Posterior vena cava (tissue), 2 donors: ENCODE data around the gene DCAF17. TPM values are rescaled to one million over a fixed set of nuclear protein-coding genes. Genes with fewer than 3 reads are reported as not detected.

Source experiments
- DNase-seq: peaks from one replicate; pipeline ENCODE4 v3.0.0-alpha.2; 2020; ENCODE audit warnings: low spot score
- intact Hi-C, 2 donors: fragments of 100-400 bp; cut with DNase I; formaldehyde crosslinking; loops; one replicate each; pipeline versions ENCODE4 v1.14.1 to v1.14.2; 2022 to 2023
- total RNA-seq, 2 donors: library from RNA; stranded (reverse); fragmentation: NEBNext Ultra II Directional; extraction: Animal tissue kit (Norgen Biotek cat#: 25700); gene quantifications; one replicate each; pipeline ENCODE4 v1.2.1, GENCODE V29; 2021
- donor health status: DM: yes; HTN: yes; CAD: no.
- donor health status: DM: yes; HTN: yes; CAD: no.

Gene DCAF17
- total RNA-seq, 2 donors from 2014 or later, result 19.2 TPM

- intact Hi-C loops, result loop anchor here in 1 of 2 donors (10.0 kb wide), 1 partner anchor 458 kb away; no protein-coding TSS in a partner anchor
- DNase-seq, result no peak
These were observed 860 bp upstream of the DCAF17 start for GRCh38 chr2:171432969-171433762.

DNA sequence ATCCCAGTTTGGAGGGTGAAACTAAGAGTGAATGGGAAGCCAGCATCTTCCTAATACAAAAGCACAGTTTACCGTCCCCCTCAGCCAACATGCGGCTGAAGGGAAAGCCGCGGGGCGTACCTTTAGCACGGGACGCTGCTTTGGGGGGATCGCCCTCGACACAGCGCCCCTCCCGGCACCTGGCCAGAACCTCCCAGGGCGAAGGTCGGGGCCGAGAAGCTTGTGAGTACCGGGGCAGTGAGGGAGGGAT, 338 bp upstream of the DCAF17 start, which contains the start of gene METTL8:
TSS of gene METTL8 (minus strand) at position 228 of the 250 bp plus-strand sequence. CDS start 41,805 bp downstream, outside the sequence.
- no peak for DNase-seq
- intact Hi-C loops, result loop anchor here in 1 of 2 donors (10.0 kb wide), 1 partner anchor 459 kb away; no protein-coding TSS in a partner anchor

DNA sequence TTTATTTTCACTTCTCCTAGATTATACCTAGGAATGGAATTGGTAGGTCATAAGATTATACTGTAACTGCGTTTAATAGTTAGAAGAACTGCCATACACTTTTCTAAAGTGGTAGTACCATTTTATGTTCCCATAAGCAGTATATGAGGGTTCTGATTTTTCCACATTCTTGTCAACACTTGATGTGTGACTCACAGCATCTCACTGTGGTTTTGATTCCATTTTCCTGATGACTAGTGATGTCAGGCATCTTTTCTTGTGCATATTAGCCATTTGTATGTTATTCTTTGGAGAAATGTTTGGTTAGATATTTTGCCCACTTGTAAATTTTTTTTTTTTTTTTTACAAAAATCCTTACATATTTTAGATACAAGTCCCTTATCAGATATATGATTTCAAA, 2.3 kb downstream of the DCAF17 start:
- DNase-seq, result no peak
- intact Hi-C loops, result loop anchor here in 1 of 2 donors (10.0 kb wide), 1 partner anchor 462 kb away; no protein-coding TSS in a partner anchor

- intact Hi-C loops, result no loop called here
These were observed 7.4 kb downstream of the DCAF17 start for GRCh38 chr2:171441470-171441869.

GRCh38 chr2:171447675-171448074, 13.6 kb downstream of the DCAF17 start:
- no peak for DNase-seq
- intact Hi-C loops, result no loop called here

More at GRCh38 chr2:171441470-171441869, 7.4 kb downstream of the DCAF17 start:
- no peak for DNase-seq

GRCh38 chr2:171451074-171451473, 17.0 kb downstream of the DCAF17 start:
- DNase-seq, result no peak
- intact Hi-C loops, result no loop called here

DNA sequence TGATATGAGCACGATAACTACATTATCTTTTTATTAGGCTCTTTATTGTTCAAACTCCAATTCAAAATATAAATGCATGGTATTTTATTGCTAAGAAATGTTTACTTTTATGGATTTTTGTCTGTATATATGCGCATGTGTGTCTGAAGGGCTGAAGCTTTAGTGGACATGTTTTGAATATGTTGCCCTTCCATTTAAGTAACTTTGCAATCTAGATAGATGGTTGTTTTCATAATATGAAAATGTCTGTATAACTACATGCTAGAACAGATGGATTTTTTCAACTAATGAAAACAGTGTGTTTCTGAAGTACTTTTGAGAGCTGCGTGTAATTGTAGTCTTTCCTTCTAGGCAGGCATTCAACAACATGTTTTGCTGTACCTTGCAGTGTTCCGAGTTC, 18.7 kb downstream of the DCAF17 start:
- intact Hi-C loops, result no loop called here
- no peak for DNase-seq

GRCh38 chr2:171459498-171459897, 25.5 kb downstream of the DCAF17 start:
- intact Hi-C loops, result no loop called here
- no peak for DNase-seq

DNA sequence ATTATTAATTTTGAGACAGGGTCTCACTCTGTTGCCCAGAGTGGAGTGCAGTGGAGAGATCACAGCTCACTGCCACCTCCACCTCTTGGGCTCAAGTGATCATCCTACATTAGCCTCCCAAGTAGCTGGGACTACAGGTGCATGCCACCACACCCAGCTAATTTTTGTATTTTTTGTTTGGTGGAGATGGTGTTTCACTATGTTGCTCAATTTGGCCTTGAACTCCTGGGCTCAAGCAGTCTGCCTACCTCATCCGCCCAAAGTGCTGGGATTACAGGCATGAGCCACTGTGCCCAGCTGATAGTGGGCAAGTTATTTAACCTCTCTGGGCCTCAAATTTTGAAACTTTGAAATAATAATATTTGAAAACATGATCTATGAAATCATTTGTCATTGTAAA, 26.5 kb downstream of the DCAF17 start:
- intact Hi-C loops, result loop anchor here in 1 of 2 donors (2.0 kb wide), 1 partner anchor 58 kb away; no protein-coding TSS in a partner anchor
- no peak for DNase-seq

- no peak for DNase-seq
- intact Hi-C loops, result no loop called here
These were observed 35.1 kb downstream of the DCAF17 start for GRCh38 chr2:171469176-171469575.

GRCh38 chr2:171470129-171470528, 36.1 kb downstream of the DCAF17 start:
- intact Hi-C loops, result no loop called here

DNA sequence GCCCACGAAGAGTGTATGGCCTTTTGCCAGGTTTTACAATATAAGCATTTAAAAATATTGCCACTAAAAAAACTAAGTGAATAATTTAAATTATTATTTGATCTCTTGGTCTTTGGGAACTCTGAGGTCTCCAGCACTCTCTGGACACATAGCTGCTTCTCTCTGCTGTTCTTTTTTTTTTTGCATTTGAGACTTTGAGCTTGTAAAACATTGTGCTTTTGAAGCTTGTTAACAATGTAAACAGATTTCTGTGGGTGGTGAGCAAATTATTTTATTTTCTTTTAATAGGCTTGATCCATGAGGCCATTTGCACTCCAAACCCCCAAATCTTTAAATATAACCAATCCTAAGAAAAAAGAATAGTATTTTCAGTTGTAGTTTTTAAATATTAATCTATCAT, 42.0 kb downstream of the DCAF17 start:
- intact Hi-C loops, result no loop called here
- DNase-seq, result no peak

More at GRCh38 chr2:171470129-171470528, 36.1 kb downstream of the DCAF17 start:
- no peak for DNase-seq

GRCh38 chr2:171478345-171478744, 44.3 kb downstream of the DCAF17 start:
- no peak for DNase-seq
- intact Hi-C loops, result no loop called here

DNA sequence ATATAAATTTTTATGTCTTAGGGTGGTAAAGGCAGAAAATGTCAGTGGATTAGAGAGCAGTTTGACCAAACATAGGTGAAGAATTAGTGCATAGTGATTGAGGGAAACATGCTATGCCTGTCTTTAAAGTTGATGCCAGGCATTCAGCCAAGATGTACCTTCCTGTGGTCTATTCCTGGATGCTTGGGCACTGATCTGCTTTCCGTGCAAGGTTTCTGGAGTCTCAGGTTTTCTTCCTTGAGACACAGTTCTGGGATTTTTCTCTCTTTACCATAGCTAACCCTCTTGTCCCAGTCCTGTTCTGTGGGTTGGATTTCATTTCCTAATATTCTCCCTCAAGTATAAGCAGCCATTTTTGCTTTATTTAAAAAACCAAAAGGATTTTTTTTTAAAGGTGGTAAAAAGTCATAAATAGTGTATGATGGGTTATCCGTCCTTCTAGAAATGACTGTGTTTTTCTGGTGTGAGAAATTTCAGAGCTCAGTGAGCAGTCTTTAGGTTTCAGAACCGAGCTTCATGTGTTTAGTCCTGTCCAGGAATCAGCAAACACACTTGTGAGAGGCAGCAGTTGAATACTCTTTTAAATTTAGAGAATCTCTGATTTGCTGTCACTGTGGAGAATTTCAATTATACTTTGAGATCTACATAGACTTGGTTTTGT, 45.3 kb downstream of the DCAF17 start:
- intact Hi-C loops, result no loop called here
- no peak for DNase-seq

GRCh38 chr2:171480908-171481307, 46.9 kb downstream of the DCAF17 start:
- no peak for DNase-seq
- intact Hi-C loops, result no loop called here

GRCh38 chr2:171482308-171482707, 48.3 kb downstream of the DCAF17 start:
- no peak for DNase-seq
- intact Hi-C loops, result no loop called here

GRCh38 chr2:171482877-171483276, 48.9 kb downstream of the DCAF17 start:
- intact Hi-C loops, result no loop called here

DNA sequence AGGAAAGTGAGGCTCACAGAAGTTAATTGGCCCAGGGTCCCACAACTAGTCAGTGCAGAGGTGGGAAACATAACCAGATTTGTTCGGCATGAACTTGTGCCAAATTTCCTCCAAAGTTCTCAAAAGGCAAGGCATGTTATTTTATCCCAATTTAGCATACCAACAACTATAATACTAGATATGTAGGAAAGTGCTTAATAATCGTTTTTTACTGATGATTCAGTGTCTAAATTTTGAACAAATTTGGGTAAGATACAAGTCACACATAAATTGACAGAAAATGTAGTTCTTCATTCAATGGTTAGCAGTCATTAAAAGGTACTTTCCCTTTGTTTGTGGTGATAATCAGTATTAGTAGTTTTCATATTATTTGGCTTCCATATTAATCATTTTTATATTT, 49.8 kb downstream of the DCAF17 start:
- DNase-seq, result no peak
- intact Hi-C loops, result no loop called here

More at GRCh38 chr2:171482877-171483276, 48.9 kb downstream of the DCAF17 start:
- no peak for DNase-seq

DNA sequence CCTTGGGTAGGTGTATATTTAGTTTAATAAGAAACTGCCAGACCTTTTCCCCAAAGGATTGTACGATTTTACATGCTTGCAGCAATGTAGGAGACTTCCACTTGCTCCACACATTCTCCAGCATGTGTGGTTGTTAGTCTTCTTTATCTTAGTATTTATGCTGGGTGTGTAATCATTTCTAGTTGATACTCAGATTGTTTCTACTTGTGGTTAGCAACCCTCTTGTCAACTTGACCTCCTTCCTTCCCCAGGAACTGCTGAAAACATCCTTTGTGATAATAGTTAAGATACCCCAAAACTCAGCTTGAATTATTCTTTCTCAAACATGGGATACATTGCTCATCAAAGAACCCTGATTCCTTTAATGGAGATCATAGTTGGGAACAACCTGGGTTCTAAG, 51.1 kb downstream of the DCAF17 start:
- intact Hi-C loops, result no loop called here
- no peak for DNase-seq

DNA sequence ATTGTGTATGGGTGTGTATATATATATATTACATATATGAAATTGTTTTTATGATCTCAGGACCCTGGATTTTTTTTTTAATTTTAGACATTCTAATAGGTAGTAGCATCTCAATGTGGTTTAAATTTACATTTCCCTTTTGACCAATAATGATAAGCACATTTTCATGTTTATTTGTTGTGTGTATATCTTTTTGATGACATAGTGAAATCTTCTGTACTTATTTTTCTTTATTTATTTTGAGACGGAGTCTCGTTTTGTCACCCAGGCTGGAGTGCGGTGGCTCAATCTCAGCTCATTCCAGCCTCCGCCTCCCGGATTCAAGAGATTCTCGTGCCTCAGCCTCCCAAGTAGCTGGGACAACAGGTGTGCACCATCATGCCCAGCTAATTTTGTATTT, 53.2 kb downstream of the DCAF17 start:
- intact Hi-C loops, result no loop called here
- DNase-seq, result no peak

GRCh38 chr2:171487803-171488259, 53.8 kb downstream of the DCAF17 start:
- DNase-seq, result no peak
- intact Hi-C loops, result no loop called here
